ENCODE results near the gene NOS1.

Gene NOS1

DNA sequence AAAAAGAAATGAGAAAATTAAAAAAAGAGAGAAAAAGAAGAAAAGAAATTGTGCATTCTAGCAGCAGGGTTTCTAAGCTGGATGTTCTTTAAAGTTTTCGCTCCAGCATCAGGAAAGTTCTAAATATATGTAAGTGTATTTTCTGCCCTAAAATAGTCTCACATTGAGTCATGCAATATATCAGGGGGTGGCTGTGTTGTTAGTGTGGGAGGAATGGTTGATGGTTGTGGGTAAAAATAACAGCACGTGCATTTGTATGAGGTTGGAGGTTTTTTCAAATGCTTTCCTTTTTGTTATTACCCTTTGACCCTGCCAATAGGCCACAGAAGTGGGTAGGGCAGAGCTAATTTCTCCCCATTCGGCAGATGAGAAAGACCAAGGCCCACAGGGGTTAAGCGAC lies 106.0 kb downstream of the NOS1 start:
- Histone ChIP-seq H3K27ac (ENCODE audit: low read depth, low read length) (no peak overlapping the region), H4K12ac (ENCODE audit: low read depth, low read length) (no peak overlapping the region), H4K8ac (ENCODE audit: low read depth, low read length) (no peak overlapping the region), H3K27me3 (ENCODE audit: insufficient read depth, low read length) (no peaks in the 10 kb centered on the region), H3K4ac (ENCODE audit: low read depth, low read length) (no peak overlapping the region), H3K36me3 (ENCODE audit: control insufficient read depth in 1 of 2, insufficient read depth in 2 of 2, low read length in 2 of 2) (no peaks in the 10 kb centered on the region), H3K14ac (ENCODE audit: low read length) (no peak overlapping the region), H2AK5ac (ENCODE audit: low read length) (no peak overlapping the region), H2BK5ac (ENCODE audit: low read depth, low read length, poor library complexity) (no peak overlapping the region), H3K79me1 (ENCODE audit: low read length) (no peaks in the 10 kb centered on the region), H2BK12ac (ENCODE audit: low read length) (no peak overlapping the region), H3K4me1 (ENCODE audit: control insufficient read depth in 1 of 2, insufficient read depth in 2 of 2, low read length in 2 of 2) (no peaks in the 10 kb centered on the region), H3K4me2 (ENCODE audit: low read length) (no peak overlapping the region), H2BK120ac (ENCODE audit: insufficient read depth, low read length, poor library complexity) (no peak overlapping the region), H4K91ac (ENCODE audit: low read depth, low read length) (no peak overlapping the region), H3K79me2 (ENCODE audit: control insufficient read depth, insufficient read depth, low read length, poor library complexity) (no peaks in the 10 kb centered on the region), H3K18ac (ENCODE audit: low read length) (no peak overlapping the region), H2AFZ (ENCODE audit: insufficient read depth, low read length, poor library complexity) (no peak overlapping the region), H3K4me3 (ENCODE audit: low read depth, low read length) (no peak overlapping the region), H3K9ac (ENCODE audit: low read length) (no peak overlapping the region), H3K23ac (ENCODE audit: low read length) (no peak overlapping the region), H3K9me3 (ENCODE audit: insufficient read depth, low read depth, low read length) (peaks cover 1% of the 10 kb centered on the region)
- DNase-seq = no peak
- WGBS (ENCODE audit: extremely low coverage, insufficient coverage, insufficient read length) = no CpG with 5 or more reads among the region's 4 CpGs

DNA sequence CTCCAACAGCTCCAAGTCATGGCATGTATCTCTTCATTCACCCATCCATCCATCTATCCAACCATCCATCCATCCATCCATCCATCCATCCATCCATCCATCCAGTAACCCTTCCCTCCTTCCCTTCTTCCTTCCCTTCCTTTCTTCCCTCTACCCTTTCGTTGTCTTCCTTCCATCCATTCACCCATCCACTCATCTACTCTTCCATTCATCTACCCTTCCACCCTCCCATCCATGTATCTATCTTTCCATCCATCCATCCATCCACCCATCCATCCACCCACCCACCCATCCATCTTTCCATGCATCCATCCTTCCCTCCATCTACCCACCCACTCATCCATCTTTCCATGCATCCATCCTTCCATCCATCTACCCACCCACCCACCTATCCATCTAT lies 117.9 kb downstream of the NOS1 start:
- Histone ChIP-seq H3K4me3 (ENCODE audit: low read depth, low read length) (no peak overlapping the region), H4K8ac (ENCODE audit: low read depth, low read length) (no peak overlapping the region), H2AFZ (ENCODE audit: insufficient read depth, low read length, poor library complexity) (no peak overlapping the region), H3K27ac (ENCODE audit: low read depth, low read length) (no peak overlapping the region), H2AK5ac (ENCODE audit: low read length) (no peak overlapping the region), H2BK12ac (ENCODE audit: low read length) (no peak overlapping the region), H4K91ac (ENCODE audit: low read depth, low read length) (no peak overlapping the region), H2BK5ac (ENCODE audit: low read depth, low read length, poor library complexity) (no peak overlapping the region), H3K14ac (ENCODE audit: low read length) (no peak overlapping the region), H3K4me1 (ENCODE audit: control insufficient read depth in 1 of 2, insufficient read depth in 2 of 2, low read length in 2 of 2) (no peaks in the 10 kb centered on the region), H3K18ac (ENCODE audit: low read length) (no peak overlapping the region), H2BK120ac (ENCODE audit: insufficient read depth, low read length, poor library complexity) (no peak overlapping the region), H3K9me3 (ENCODE audit: insufficient read depth, low read depth, low read length) (peaks cover 2% of the 10 kb centered on the region), H3K4ac (ENCODE audit: low read depth, low read length) (no peak overlapping the region), H3K4me2 (ENCODE audit: low read length) (no peak overlapping the region), H3K79me1 (ENCODE audit: low read length) (no peaks in the 10 kb centered on the region), H3K23ac (ENCODE audit: low read length) (no peak overlapping the region), H3K27me3 (ENCODE audit: insufficient read depth, low read length) (no peaks in the 10 kb centered on the region), H3K36me3 (ENCODE audit: control insufficient read depth in 1 of 2, insufficient read depth in 2 of 2, low read length in 2 of 2) (no peaks in the 10 kb centered on the region), H3K79me2 (ENCODE audit: control insufficient read depth, insufficient read depth, low read length, poor library complexity) (no peaks in the 10 kb centered on the region), H4K12ac (ENCODE audit: low read depth, low read length) (no peak overlapping the region), H3K9ac (ENCODE audit: low read length) (no peak overlapping the region)
- DNase-seq = no peak
- 100% methylated on average over 1 of the region's 1 CpG for WGBS (ENCODE audit: extremely low coverage, insufficient coverage, insufficient read length)

DNA sequence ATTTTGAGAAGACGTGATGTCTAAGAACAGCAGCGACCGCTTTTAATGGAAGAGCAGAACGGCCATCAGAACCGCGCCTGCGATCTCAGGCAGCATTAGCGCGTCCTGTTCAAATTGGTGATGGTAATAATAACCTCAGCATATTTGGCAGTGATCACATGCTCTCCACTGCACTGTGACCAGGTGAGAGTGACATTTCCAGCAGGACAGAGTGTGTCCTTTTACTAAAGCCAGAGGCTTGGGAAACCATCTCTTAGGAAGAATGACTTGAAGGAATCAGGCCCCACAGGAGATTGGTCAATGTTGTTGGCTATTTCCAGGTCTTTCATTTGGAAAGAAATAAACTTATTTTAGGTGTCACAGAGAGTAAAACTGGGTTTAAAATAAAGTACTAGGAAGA lies 119.7 kb downstream of the NOS1 start:
- Histone ChIP-seq H2BK12ac (ENCODE audit: low read length) (no peak overlapping the region), H3K27ac (ENCODE audit: low read depth, low read length) (no peak overlapping the region), H4K91ac (ENCODE audit: low read depth, low read length) (no peak overlapping the region), H3K27me3 (ENCODE audit: insufficient read depth, low read length) (no peaks in the 10 kb centered on the region), H2BK120ac (ENCODE audit: insufficient read depth, low read length, poor library complexity) (no peak overlapping the region), H3K4ac (ENCODE audit: low read depth, low read length) (no peak overlapping the region), H3K4me2 (ENCODE audit: low read length) (no peak overlapping the region), H3K23ac (ENCODE audit: low read length) (no peak overlapping the region), H3K18ac (ENCODE audit: low read length) (no peak overlapping the region), H3K4me1 (ENCODE audit: control insufficient read depth in 1 of 2, insufficient read depth in 2 of 2, low read length in 2 of 2) (no peaks in the 10 kb centered on the region), H3K36me3 (ENCODE audit: control insufficient read depth in 1 of 2, insufficient read depth in 2 of 2, low read length in 2 of 2) (no peaks in the 10 kb centered on the region), H2AFZ (ENCODE audit: insufficient read depth, low read length, poor library complexity) (no peak overlapping the region), H2AK5ac (ENCODE audit: low read length) (no peak overlapping the region), H4K8ac (ENCODE audit: low read depth, low read length) (no peak overlapping the region), H3K9ac (ENCODE audit: low read length) (no peak overlapping the region), H3K79me1 (ENCODE audit: low read length) (no peaks in the 10 kb centered on the region), H3K4me3 (ENCODE audit: low read depth, low read length) (no peak overlapping the region), H2BK5ac (ENCODE audit: low read depth, low read length, poor library complexity) (no peak overlapping the region), H3K14ac (ENCODE audit: low read length) (no peak overlapping the region), H3K9me3 (ENCODE audit: insufficient read depth, low read depth, low read length) (peaks cover 2% of the 10 kb centered on the region), H4K12ac (ENCODE audit: low read depth, low read length) (no peak overlapping the region), H3K79me2 (ENCODE audit: control insufficient read depth, insufficient read depth, low read length, poor library complexity) (no peaks in the 10 kb centered on the region)
- DNase-seq = no peak
- WGBS (ENCODE audit: extremely low coverage, insufficient coverage, insufficient read length) = no CpG with 5 or more reads among the region's 9 CpGs

DNA sequence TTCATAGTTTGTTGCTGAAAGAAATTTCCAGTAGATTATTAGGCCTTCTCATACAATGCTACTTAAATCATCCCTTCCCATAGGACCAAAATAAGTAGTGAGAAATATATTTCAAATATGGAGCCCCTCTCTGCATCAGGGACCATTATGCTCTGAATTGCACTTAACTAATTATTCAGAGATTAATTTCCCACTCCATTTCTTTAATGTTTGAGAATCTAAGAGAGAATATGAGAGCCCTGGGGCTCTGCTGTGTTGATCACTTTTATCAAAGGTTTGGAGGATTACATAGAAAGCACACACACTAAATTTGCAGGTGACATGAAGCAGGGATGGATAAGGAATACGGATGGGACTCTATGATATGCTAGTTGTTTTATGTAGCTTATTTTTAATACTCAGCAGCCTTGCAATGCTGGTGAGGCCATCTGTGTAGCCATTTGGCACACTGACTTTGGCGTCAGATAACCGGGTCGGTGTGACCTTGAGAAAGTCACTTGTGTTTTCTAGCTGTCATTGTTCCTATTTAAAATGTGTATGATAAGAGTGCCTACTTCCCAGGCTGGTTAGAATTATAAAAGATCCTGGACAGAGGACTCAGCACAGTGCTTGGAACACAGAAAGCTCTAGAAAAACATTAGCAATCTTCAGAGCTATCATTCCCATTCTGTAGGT lies 121.2 kb downstream of the NOS1 start:
- Histone ChIP-seq H2BK5ac (ENCODE audit: low read depth, low read length, poor library complexity) (no peak overlapping the region), H2AFZ (ENCODE audit: insufficient read depth, low read length, poor library complexity) (no peak overlapping the region), H3K27me3 (ENCODE audit: insufficient read depth, low read length) (no peaks in the 10 kb centered on the region), H4K8ac (ENCODE audit: low read depth, low read length) (no peak overlapping the region), H3K9me3 (ENCODE audit: insufficient read depth, low read depth, low read length) (peaks cover 2% of the 10 kb centered on the region), H3K18ac (ENCODE audit: low read length) (no peak overlapping the region), H3K4me1 (ENCODE audit: control insufficient read depth in 1 of 2, insufficient read depth in 2 of 2, low read length in 2 of 2) (no peaks in the 10 kb centered on the region), H4K91ac (ENCODE audit: low read depth, low read length) (no peak overlapping the region), H3K4me2 (ENCODE audit: low read length) (no peak overlapping the region), H3K14ac (ENCODE audit: low read length) (no peak overlapping the region), H3K36me3 (ENCODE audit: control insufficient read depth in 1 of 2, insufficient read depth in 2 of 2, low read length in 2 of 2) (no peaks in the 10 kb centered on the region), H3K9ac (ENCODE audit: low read length) (no peak overlapping the region), H3K23ac (ENCODE audit: low read length) (no peak overlapping the region), H3K79me1 (ENCODE audit: low read length) (no peaks in the 10 kb centered on the region), H2AK5ac (ENCODE audit: low read length) (no peak overlapping the region), H2BK120ac (ENCODE audit: insufficient read depth, low read length, poor library complexity) (no peak overlapping the region), H3K27ac (ENCODE audit: low read depth, low read length) (no peak overlapping the region), H4K12ac (ENCODE audit: low read depth, low read length) (no peak overlapping the region), H2BK12ac (ENCODE audit: low read length) (no peak overlapping the region), H3K4me3 (ENCODE audit: low read depth, low read length) (no peak overlapping the region), H3K4ac (ENCODE audit: low read depth, low read length) (no peak overlapping the region), H3K79me2 (ENCODE audit: control insufficient read depth, insufficient read depth, low read length, poor library complexity) (no peaks in the 10 kb centered on the region)
- no peak for DNase-seq
- no CpG with 5 or more reads among the region's 4 CpGs for WGBS (ENCODE audit: extremely low coverage, insufficient coverage, insufficient read length)

Data from trophoblast cell (in vitro differentiated cells and primary cell).